Measurements from ENCODE around the gene CDC42BPA.
"Not testable (repeated sequence)": the region's sequence is repeated elsewhere in the genome, so short reads cannot be mapped to it uniquely, and the experiment has no call there.

The CDC42BPA gene

GRCh38 chr1:227190321-227190720 is 128.0 kb downstream of the CDC42BPA start:
- no peak for DNase-seq

- DNase-seq = no peak
These were observed 133.0 kb downstream of the CDC42BPA start for GRCh38 chr1:227185291-227185690.

GRCh38 chr1:227182012-227182411 is 136.3 kb downstream of the CDC42BPA start:
- DNase-seq = no peak

GRCh38 chr1:227175611-227176010 is 142.7 kb downstream of the CDC42BPA start:
- DNase-seq = no peak

- DNase-seq = no peak
These were observed 144.1 kb downstream of the CDC42BPA start for GRCh38 chr1:227174164-227174563.

- no peak for DNase-seq
These were observed 147.7 kb downstream of the CDC42BPA start for GRCh38 chr1:227170361-227171166.

- DNase-seq = no peak
These were observed 148.9 kb downstream of the CDC42BPA start for GRCh38 chr1:227169343-227169742.

- no peak for DNase-seq
These were observed 150.8 kb downstream of the CDC42BPA start for GRCh38 chr1:227167276-227168101.

GRCh38 chr1:227166559-227166958 is 151.7 kb downstream of the CDC42BPA start:
- DNase-seq = no peak

GRCh38 chr1:227161470-227161869 is 156.8 kb downstream of the CDC42BPA start:
- DNase-seq = no peak

GRCh38 chr1:227156520-227156919 is 161.8 kb downstream of the CDC42BPA start:
- DNase-seq = no peak

GRCh38 chr1:227155688-227156087 is 162.6 kb downstream of the CDC42BPA start:
- no peak for DNase-seq

- DNase-seq = no peak
These were observed 163.3 kb downstream of the CDC42BPA start for GRCh38 chr1:227155004-227155403.

- DNase-seq = no peak
These were observed 165.8 kb downstream of the CDC42BPA start for GRCh38 chr1:227152525-227152924.

- no peak for DNase-seq
These were observed 177.9 kb downstream of the CDC42BPA start for GRCh38 chr1:227140376-227140775.

- DNase-seq = no peak
These were observed 182.0 kb downstream of the CDC42BPA start for GRCh38 chr1:227136210-227136820.

GRCh38 chr1:227134686-227135314 is 183.5 kb downstream of the CDC42BPA start:
- DNase-seq = no peak

GRCh38 chr1:227132695-227133094 is 185.6 kb downstream of the CDC42BPA start:
- DNase-seq = not testable (repeated sequence)

- DNase-seq = peak; percentile 4
These were observed 187.1 kb downstream of the CDC42BPA start for GRCh38 chr1:227131193-227131592.

GRCh38 chr1:227127891-227128290 is 190.4 kb downstream of the CDC42BPA start:
- peak; percentile 20 for DNase-seq

- DNase-seq = no peak
These were observed 192.3 kb downstream of the CDC42BPA start for GRCh38 chr1:227125929-227126545.

GRCh38 chr1:227124473-227124872 is 193.8 kb downstream of the CDC42BPA start:
- DNase-seq = no peak

- no peak for DNase-seq
These were observed 197.5 kb downstream of the CDC42BPA start for GRCh38 chr1:227120826-227121225.
